ENCODE measurements around the gene ARHGAP24. TPM values are rescaled to one million over a fixed set of nuclear protein-coding genes. Genes with fewer than 3 reads are reported as not detected.
"Not testable (repeated sequence)": the region's sequence is repeated elsewhere in the genome, so short reads cannot be mapped to it uniquely, and the experiment has no call there.

Gene ARHGAP24
- total RNA-seq, 1 experiment from 2014 or later = 2.1 TPM

GRCh38 chr4:86021671-86022070, 546.7 kb downstream of the ARHGAP24 start:
- H3K27ac Mint-ChIP-seq; CTCF ChIA-PET; H3K4me3 Mint-ChIP-seq; ATAC-seq; POLR2A ChIA-PET; H3K36me3 Mint-ChIP-seq; DNase-seq (ENCODE audit: low spot score); H3K27me3 Mint-ChIP-seq (ENCODE audit: low read depth); H3K4me1 Mint-ChIP-seq: not testable (repeated sequence)
- H3K9me3 Mint-ChIP-seq = peaks cover 16% of the 10 kb centered on the region

- Mint-ChIP-seq H3K9me3 (peaks cover 8% of the 10 kb centered on the region), H3K27me3 (ENCODE audit: low read depth) (no peaks in the 10 kb centered on the region), H3K4me1 (0 out of 2 replicates have a peak, but pooled peaks cover 3% of the 10 kb centered on the region), H3K27ac (no peak overlapping the region), H3K36me3 (no peaks in the 10 kb centered on the region), H3K4me3 (no peak overlapping the region)
- no peak for DNase-seq (ENCODE audit: low spot score)
- ChIA-PET CTCF (interaction anchor here (1.8 kb wide), 1 partner anchor 609 kb away, joined by 4 read pairs; no protein-coding TSS in a partner anchor), POLR2A (no interaction called here)
- ATAC-seq = no peak
- TF ChIP-seq JAZF1 (CRISPR knock-in tag; IDR thresholded peaks at IDR 0.05) = no peak
- no peak for TF ChIP-seq ZMAT4 (CRISPR knock-in tag; IDR thresholded peaks at IDR 0.05)
- no peak for TF ChIP-seq GTF2I (CRISPR knock-in tag; conservative IDR thresholded peaks at IDR 0.05)
- TF ChIP-seq FOXK1 (CRISPR knock-in tag; IDR thresholded peaks at IDR 0.05) = no peak
- TF ChIP-seq FOXP4 (CRISPR knock-in tag; IDR thresholded peaks at IDR 0.05) = no peak
- no peak for TF ChIP-seq TP53 (CRISPR knock-in tag; IDR thresholded peaks at IDR 0.05)
- no peak for TF ChIP-seq NR2C2 (CRISPR knock-in tag; IDR thresholded peaks at IDR 0.05)
- TF ChIP-seq CBFB (CRISPR knock-in tag; IDR thresholded peaks at IDR 0.05; ENCODE audit: low read depth) = no peak
- no peak for TF ChIP-seq ZNF532 (CRISPR knock-in tag; IDR thresholded peaks at IDR 0.05; ENCODE audit: borderline replicate concordance)
- no peak for TF ChIP-seq ATF6 (CRISPR knock-in tag; IDR thresholded peaks at IDR 0.05)
- no peak for TF ChIP-seq SMAD4 (CRISPR knock-in tag; IDR thresholded peaks at IDR 0.05)
- no peak for TF ChIP-seq NFYB (CRISPR knock-in tag; conservative IDR thresholded peaks at IDR 0.05; ENCODE audit: low read depth)
- no peak for TF ChIP-seq ZNF281 (CRISPR knock-in tag; IDR thresholded peaks at IDR 0.05)
- TF ChIP-seq ATF1 (CRISPR knock-in tag; IDR thresholded peaks at IDR 0.05) = no peak
- TF ChIP-seq ZSCAN18 (CRISPR knock-in tag; IDR thresholded peaks at IDR 0.05) = no peak
- TF ChIP-seq ARID4B (CRISPR knock-in tag; IDR thresholded peaks at IDR 0.05; ENCODE audit: borderline replicate concordance) = no peak
- TF ChIP-seq NR3C1 (CRISPR knock-in tag; conservative IDR thresholded peaks at IDR 0.05; ENCODE audit: low read depth) = no peak
- TF ChIP-seq CREB1 (CRISPR knock-in tag; IDR thresholded peaks at IDR 0.05) = no peak
Observed at GRCh38 chr4:86026720-86027119, 551.8 kb downstream of the ARHGAP24 start.
